Measurements from ENCODE around the gene PRMT3.
"Not testable (repeated sequence)": the region's sequence is repeated elsewhere in the genome, so short reads cannot be mapped to it uniquely, and the experiment has no call there.

PRMT3 gene

GRCh38 chr11:20457934-20458680 is 70.6 kb downstream of the PRMT3 start:
- no peak for DNase-seq (ENCODE audit: low spot score)

GRCh38 chr11:20458905-20459632 is 71.6 kb downstream of the PRMT3 start:
- no peak for DNase-seq (ENCODE audit: low spot score)

- no peak for DNase-seq (ENCODE audit: low spot score)
These were observed 72.3 kb downstream of the PRMT3 start for GRCh38 chr11:20459865-20460264.

- no peak for DNase-seq (ENCODE audit: low spot score)
These were observed 77.0 kb downstream of the PRMT3 start for GRCh38 chr11:20464518-20464917.

GRCh38 chr11:20467487-20468185 is 80.1 kb downstream of the PRMT3 start:
- no peak for DNase-seq (ENCODE audit: low spot score)

- no peak for DNase-seq (ENCODE audit: low spot score)
These were observed 82.8 kb downstream of the PRMT3 start for GRCh38 chr11:20470348-20470747.

- DNase-seq (ENCODE audit: low spot score): not testable (repeated sequence)
These were observed 84.4 kb downstream of the PRMT3 start for GRCh38 chr11:20471929-20472328.

GRCh38 chr11:20474176-20474881 is 86.8 kb downstream of the PRMT3 start:
- DNase-seq (ENCODE audit: low spot score): peak; percentile 4

- DNase-seq (ENCODE audit: low spot score): no peak
These were observed 87.5 kb downstream of the PRMT3 start for GRCh38 chr11:20474882-20475517.

- no peak for DNase-seq (ENCODE audit: low spot score)
These were observed 90.0 kb downstream of the PRMT3 start for GRCh38 chr11:20477418-20478090.

- DNase-seq (ENCODE audit: low spot score): no peak
These were observed 92.0 kb downstream of the PRMT3 start for GRCh38 chr11:20479513-20479912.

- DNase-seq (ENCODE audit: low spot score): no peak
These were observed 96.4 kb downstream of the PRMT3 start for GRCh38 chr11:20483931-20484330.

GRCh38 chr11:20484416-20484815 is 96.9 kb downstream of the PRMT3 start:
- DNase-seq (ENCODE audit: low spot score): not testable (repeated sequence)

GRCh38 chr11:20488352-20488751 is 100.8 kb downstream of the PRMT3 start:
- no peak for DNase-seq (ENCODE audit: low spot score)

GRCh38 chr11:20489948-20490347 is 102.4 kb downstream of the PRMT3 start:
- no peak for DNase-seq (ENCODE audit: low spot score)

- DNase-seq (ENCODE audit: low spot score): no peak
These were observed 105.8 kb downstream of the PRMT3 start for GRCh38 chr11:20493340-20493739.

GRCh38 chr11:20497124-20497792 is 109.7 kb downstream of the PRMT3 start:
- DNase-seq (ENCODE audit: low spot score): no peak

GRCh38 chr11:20501252-20501651 is 113.7 kb downstream of the PRMT3 start:
- DNase-seq (ENCODE audit: low spot score): no peak

- no peak for DNase-seq (ENCODE audit: low spot score)
These were observed 114.5 kb downstream of the PRMT3 start for GRCh38 chr11:20501971-20502370.

GRCh38 chr11:20511982-20512381 is 124.5 kb downstream of the PRMT3 start:
- no peak for DNase-seq (ENCODE audit: low spot score)

GRCh38 chr11:20512869-20513268 is 125.4 kb downstream of the PRMT3 start:
- DNase-seq (ENCODE audit: low spot score): no peak
